Measurements from ENCODE around the gene RDH8.

DNA sequence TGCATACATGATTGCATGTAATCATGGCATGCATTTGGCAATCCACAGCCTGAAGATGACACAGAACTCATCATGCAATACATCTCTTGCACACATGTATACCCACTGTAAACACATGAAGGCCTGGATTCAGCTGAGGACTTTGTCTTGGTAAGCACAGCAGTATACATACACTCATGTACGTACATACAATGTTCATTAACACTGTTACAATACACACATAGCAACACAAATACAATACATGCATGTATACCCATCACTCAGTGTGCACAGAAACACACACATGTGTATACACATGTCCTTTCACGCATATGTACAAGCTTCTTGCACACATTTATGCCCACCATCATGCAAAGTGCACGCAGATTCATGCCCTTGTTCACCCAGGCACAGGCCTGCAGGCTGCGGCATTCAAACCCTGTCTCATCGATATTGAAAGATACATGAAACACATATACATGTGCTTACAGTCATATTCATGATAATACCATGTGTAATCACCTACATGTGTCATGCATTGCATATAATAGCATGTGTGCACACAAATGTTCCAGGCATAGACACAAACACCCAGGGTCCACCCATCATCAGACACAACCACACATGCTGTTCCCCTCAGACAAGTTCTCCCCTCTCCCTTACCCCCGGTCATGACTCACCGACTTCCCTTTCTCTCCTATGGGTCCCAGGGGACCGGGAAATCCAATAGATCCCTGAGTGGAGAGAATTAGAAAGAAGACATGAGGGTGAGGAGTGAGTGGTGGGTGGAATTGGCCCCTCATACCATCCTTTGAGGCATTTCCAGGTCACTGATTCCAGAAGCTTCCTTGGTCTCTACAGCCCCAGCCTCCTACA, 31.6 kb upstream of the RDH8 start:
- no peak for TF ChIP-seq GATA3 (IDR thresholded peaks at IDR 0.05; ENCODE audit: low read depth, low read length)
- no peak for TF ChIP-seq GATA2 (IDR thresholded peaks at IDR 0.05; ENCODE audit: low read depth, low read length)
